SH-SY5Y (cell line): ENCODE measurements around the gene TUBB4B.

Experiments
- GATA2 ChIP-seq: IDR thresholded peaks from 2 replicates; pipeline ENCODE4 v1.6.1; 2011; ENCODE audit warnings: mild to moderate bottlenecking, low read depth, low read length
- GATA3 ChIP-seq: IDR thresholded peaks from 2 replicates; pipeline ENCODE4 v1.6.1; 2011; ENCODE audit warnings: low read depth, mild to moderate bottlenecking, low read length, moderate library complexity

DNA sequence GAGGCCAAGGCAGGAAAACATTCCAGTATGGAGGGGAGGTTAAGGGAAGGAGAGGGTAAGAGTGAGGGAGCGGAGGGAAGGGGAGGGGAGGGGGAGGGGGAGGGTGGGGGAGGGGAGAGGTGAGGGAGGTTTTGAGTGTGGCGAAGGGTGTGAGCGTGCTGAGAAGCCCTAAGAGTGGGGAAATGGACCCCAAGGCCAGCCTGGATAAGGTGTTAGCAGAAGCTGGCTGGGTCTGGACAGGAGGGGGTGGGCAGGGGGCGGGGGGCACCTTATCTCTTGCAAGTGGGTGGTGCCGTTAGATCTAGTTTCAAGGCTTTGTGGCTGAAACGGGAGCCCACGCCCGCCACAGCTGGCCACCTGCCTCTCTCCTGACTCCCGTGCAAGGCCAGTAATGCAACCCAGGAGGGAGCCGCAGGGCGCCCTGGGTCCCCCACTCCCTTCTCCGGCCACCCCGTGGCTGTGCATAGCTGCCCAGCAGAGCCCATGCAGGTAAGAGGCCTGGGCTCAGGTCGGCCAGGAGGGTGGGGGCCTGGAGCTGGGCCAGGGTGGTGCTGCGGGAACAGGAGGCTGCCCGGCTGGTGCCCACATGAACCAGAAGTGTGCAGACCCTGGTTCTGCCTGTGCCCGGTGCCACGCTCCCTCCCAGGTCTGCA is 13.1 kb upstream of the TUBB4B start:
- TF ChIP-seq GATA2 (no peak), GATA3 (no peak)
